Liver (tissue), 9 donors: ENCODE measurements around the gene LDLRAD4. TPM values are rescaled to one million over a fixed set of nuclear protein-coding genes. Genes with fewer than 3 reads are reported as not detected.
"Not testable (repeated sequence)": the region's sequence is repeated elsewhere in the genome, so short reads cannot be mapped to it uniquely, and the experiment has no call there.

Experiments used
- DNase-seq: peaks from one replicate; pipeline ENCODE4 v3.0.0-alpha.2; 2017; ENCODE audit warnings: low spot score
- H3K27ac ChIP-seq, 2 donors: one replicate each; pipeline ENCODE4 v1.7.0; 2013; ENCODE audit warnings: inconsistent platforms in 2 of 2, low read length in 2 of 2, control low read depth in 1 of 2, low read depth in 1 of 2, mild to moderate bottlenecking in 1 of 2
- H3K27me3 ChIP-seq, 4 donors: one replicate each; pipeline versions ENCODE4 v1.6.1 to v1.7.0; 2013; ENCODE audit warnings: low read length in 3 of 4, inconsistent platforms in 1 of 4, mild to moderate bottlenecking in 1 of 4, moderate library complexity in 1 of 4; ENCODE audit not compliant: control insufficient read depth in 4 of 4, insufficient read depth in 4 of 4
- H3K36me3 ChIP-seq, 4 donors: one replicate each; pipeline versions ENCODE4 v1.6.1 to v1.7.0; 2013; ENCODE audit warnings: low read length in 3 of 4, mild to moderate bottlenecking in 3 of 4, low read depth in 1 of 4, moderate library complexity in 1 of 4; ENCODE audit not compliant: control insufficient read depth in 4 of 4, insufficient read depth in 3 of 4
- H3K4me1 ChIP-seq, 4 donors: one replicate each; pipeline versions ENCODE4 v1.6.1 to v1.7.0; 2013; ENCODE audit warnings: low read length in 3 of 4, mild to moderate bottlenecking in 3 of 4, moderate library complexity in 1 of 4; ENCODE audit not compliant: control insufficient read depth in 4 of 4, insufficient read depth in 4 of 4
- H3K4me3 ChIP-seq, 3 donors: one replicate each; pipeline versions ENCODE4 v1.6.1 to v1.7.0; 2013; ENCODE audit warnings: low read length in 3 of 3, control low read depth in 1 of 3, low read depth in 1 of 3, mild to moderate bottlenecking in 1 of 3
- H3K9ac ChIP-seq, 2 donors: one replicate each; pipeline ENCODE4 v1.7.0; 2013; ENCODE audit warnings: low read length in 2 of 2, mild to moderate bottlenecking in 2 of 2, moderate library complexity in 2 of 2, control low read depth in 1 of 2, low read depth in 1 of 2
- H3K9me3 ChIP-seq, 4 donors: one replicate each; pipeline versions ENCODE4 v1.6.1 to v1.7.0; 2013; ENCODE audit warnings: low read length in 3 of 4; ENCODE audit not compliant: control insufficient read depth in 4 of 4
- CTCF ChIP-seq: fragments of 150-350 bp; IDR thresholded peaks from 2 replicates; pipeline ENCODE4 v1.5.1; 2017; ENCODE audit warnings: improper control_type of control experiment, low read depth, low read length; ENCODE audit not compliant: missing input control
- EGR1 ChIP-seq, 2 donors: IDR thresholded peaks; 2 replicates each; pipeline ENCODE4 v1.6.1; 2016 to 2018; ENCODE audit warnings: antibody characterized with exemption in 2 of 2, low read depth in 2 of 2
- FOXA1 ChIP-seq: IDR thresholded peaks from 2 replicates; pipeline ENCODE4 v1.6.1; 2016; ENCODE audit warnings: antibody characterized with exemption
- FOXA2 ChIP-seq: IDR thresholded peaks from 2 replicates; pipeline ENCODE4 v1.6.1; 2016; ENCODE audit warnings: antibody characterized with exemption
- GABPA ChIP-seq, 2 donors: IDR thresholded peaks in 1 of 2; conservative IDR thresholded peaks in 1 of 2; 2 replicates each; pipeline ENCODE4 v1.6.1; 2016; ENCODE audit warnings: antibody characterized with exemption in 2 of 2, mild to moderate bottlenecking in 1 of 2, moderate library complexity in 1 of 2
- HNF4A ChIP-seq, 2 donors: conservative IDR thresholded peaks; 2 replicates each; pipeline ENCODE4 v1.6.1; 2016; ENCODE audit warnings: antibody characterized with exemption in 2 of 2, mild to moderate bottlenecking in 2 of 2
- HNF4G ChIP-seq: IDR thresholded peaks from 2 replicates; pipeline ENCODE4 v1.6.1; 2016; ENCODE audit warnings: antibody characterized with exemption
- JUND ChIP-seq, 2 donors: IDR thresholded peaks; 2 replicates each; pipeline ENCODE4 v1.6.1; 2016; ENCODE audit warnings: antibody characterized with exemption in 2 of 2
- MAX ChIP-seq: IDR thresholded peaks from 2 replicates; pipeline ENCODE4 v1.6.1; 2016; ENCODE audit warnings: antibody characterized with exemption
- NR2F2 ChIP-seq: IDR thresholded peaks from 2 replicates; pipeline ENCODE4 v1.6.1; 2016; ENCODE audit warnings: antibody characterized with exemption
- RAD21 ChIP-seq, 2 donors: IDR thresholded peaks; 2 replicates each; pipeline ENCODE4 v1.6.1; 2016; ENCODE audit warnings: antibody characterized with exemption in 2 of 2, mild to moderate bottlenecking in 2 of 2
- RXRA ChIP-seq, 2 donors: IDR thresholded peaks; 2 replicates each; pipeline ENCODE4 v1.6.1; 2017 to 2018; ENCODE audit warnings: antibody characterized with exemption in 2 of 2, mild to moderate bottlenecking in 1 of 2
- SP1 ChIP-seq: IDR thresholded peaks from 2 replicates; pipeline ENCODE4 v1.6.1; 2018; ENCODE audit warnings: antibody characterized with exemption, mild to moderate bottlenecking
- TAF1 ChIP-seq: conservative IDR thresholded peaks from 2 replicates; pipeline ENCODE4 v1.6.1; 2016; ENCODE audit warnings: antibody characterized with exemption, mild to moderate bottlenecking
- YY1 ChIP-seq: IDR thresholded peaks from 2 replicates; pipeline ENCODE4 v1.6.1; 2016; ENCODE audit warnings: antibody characterized with exemption, mild to moderate bottlenecking
- ZBTB33 ChIP-seq: IDR thresholded peaks from 2 replicates; pipeline ENCODE4 v1.6.1; 2016; ENCODE audit warnings: antibody characterized with exemption
- WGBS: extraction: QIAGEN DNeasy Blood & Tissue Kit; methylation state at CpG from one replicate; pipeline ENCODE4 v1.1.7; 2013; 5-methylcytosine and 5-hydroxymethylcytosine counted together
- polyA plus RNA-seq, 2 donors: library from polyadenylated mRNA; stranded (reverse) in 1 of 2; unstranded in 1 of 2; fragments of 200-250 nt in 1 of 2; fragments of >200 nt in 1 of 2; fragmentation: Nextera tagmentation in 1 of 2; extraction: Ambion mirVana in 1 of 2; gene quantifications; one replicate each; pipeline versions ENCODE4 v1.2.1 to v1.2.3, GENCODE V29; 2013 to 2015
- total RNA-seq, 2 donors: library from RNA; depleted of rRNA; stranded (reverse); fragments of >200 nt; gene quantifications; one replicate each; pipeline ENCODE4 v1.2.3, GENCODE V29; 2014
- TF ChIP-seq, protein P1 (sequence below): IDR thresholded peaks from 2 replicates; pipeline ENCODE4 v1.6.1; 2016; ENCODE audit warnings: antibody characterized with exemption
- TF ChIP-seq, protein P2 (sequence below): IDR thresholded peaks from 2 replicates; pipeline ENCODE4 v1.6.1; 2016; ENCODE audit warnings: antibody characterized with exemption, mild to moderate bottlenecking
- donor health status: healthy.
- donor health status: healthy.
- donor health status: healthy.
- donor health status: healthy.
- donor health status: healthy.

LDLRAD4 gene
- total and polyA plus RNA-seq, 4 donors: 4.8 to 41.7 (median 12.7) TPM

DNA sequence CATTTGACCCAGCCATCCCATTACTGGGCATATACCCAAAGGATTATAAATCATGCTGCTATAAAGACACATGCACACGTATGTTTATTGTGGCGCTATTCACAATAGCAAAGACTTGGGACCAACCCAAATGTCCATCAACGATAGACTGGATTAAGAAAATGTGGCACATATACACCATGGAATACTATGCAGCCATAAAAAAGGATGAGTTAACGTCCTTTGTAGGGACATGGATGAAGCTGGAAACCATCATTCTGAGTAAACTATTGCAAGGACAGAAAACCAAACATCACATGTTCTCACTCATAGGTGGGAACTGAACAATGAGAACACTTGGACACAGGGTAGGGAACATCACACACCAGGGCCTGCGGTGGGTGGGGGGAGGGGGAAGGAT lies 476.8 kb downstream of the LDLRAD4 start:
- not testable (repeated sequence) for H3K27ac ChIP-seq, H3K36me3 ChIP-seq, H3K9ac ChIP-seq, H3K9me3 ChIP-seq, H3K4me3 ChIP-seq, DNase-seq, H3K27me3 ChIP-seq, H3K4me1 ChIP-seq
- 95% methylated on average over 5 of the region's 5 CpGs for WGBS

- peaks cover 0 to 1% (median 0%) of the 10 kb centered on the region in 4 donors for H3K36me3 ChIP-seq
- 93% methylated on average over 3 of the region's 3 CpGs for WGBS
- no peaks in the 10 kb centered on the region for H3K27me3 ChIP-seq
- H3K4me3 ChIP-seq: no peak overlapping the region
- no peak for DNase-seq
- H3K27ac ChIP-seq: no peak overlapping the region
- no peaks in the 10 kb centered on the region for H3K4me1 ChIP-seq
- TF ChIP-seq, protein P1, sequence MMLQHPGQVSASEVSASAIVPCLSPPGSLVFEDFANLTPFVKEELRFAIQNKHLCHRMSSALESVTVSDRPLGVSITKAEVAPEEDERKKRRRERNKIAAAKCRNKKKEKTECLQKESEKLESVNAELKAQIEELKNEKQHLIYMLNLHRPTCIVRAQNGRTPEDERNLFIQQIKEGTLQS: no peak
- TF ChIP-seq NR2F2 (no peak), FOXA1 (no peak), RAD21 (IDR thresholded peaks at IDR 0.05) (no peak), ZBTB33 (no peak), CTCF (no peak), YY1 (no peak), TAF1 (no peak), HNF4G (no peak), FOXA2 (no peak), MAX (no peak), HNF4A (conservative IDR thresholded peaks at IDR 0.05) (no peak), SP1 (no peak), EGR1 (IDR thresholded peaks at IDR 0.05; ENCODE audit: low read depth in 2 of 2) (no peak), GABPA (IDR thresholded peaks at IDR 0.05 in 1 of 2, conservative IDR thresholded peaks at IDR 0.05 in 1 of 2) (no peak), RXRA (IDR thresholded peaks at IDR 0.05) (no peak), JUND (IDR thresholded peaks at IDR 0.05) (no peak)
- TF ChIP-seq, protein P2, sequence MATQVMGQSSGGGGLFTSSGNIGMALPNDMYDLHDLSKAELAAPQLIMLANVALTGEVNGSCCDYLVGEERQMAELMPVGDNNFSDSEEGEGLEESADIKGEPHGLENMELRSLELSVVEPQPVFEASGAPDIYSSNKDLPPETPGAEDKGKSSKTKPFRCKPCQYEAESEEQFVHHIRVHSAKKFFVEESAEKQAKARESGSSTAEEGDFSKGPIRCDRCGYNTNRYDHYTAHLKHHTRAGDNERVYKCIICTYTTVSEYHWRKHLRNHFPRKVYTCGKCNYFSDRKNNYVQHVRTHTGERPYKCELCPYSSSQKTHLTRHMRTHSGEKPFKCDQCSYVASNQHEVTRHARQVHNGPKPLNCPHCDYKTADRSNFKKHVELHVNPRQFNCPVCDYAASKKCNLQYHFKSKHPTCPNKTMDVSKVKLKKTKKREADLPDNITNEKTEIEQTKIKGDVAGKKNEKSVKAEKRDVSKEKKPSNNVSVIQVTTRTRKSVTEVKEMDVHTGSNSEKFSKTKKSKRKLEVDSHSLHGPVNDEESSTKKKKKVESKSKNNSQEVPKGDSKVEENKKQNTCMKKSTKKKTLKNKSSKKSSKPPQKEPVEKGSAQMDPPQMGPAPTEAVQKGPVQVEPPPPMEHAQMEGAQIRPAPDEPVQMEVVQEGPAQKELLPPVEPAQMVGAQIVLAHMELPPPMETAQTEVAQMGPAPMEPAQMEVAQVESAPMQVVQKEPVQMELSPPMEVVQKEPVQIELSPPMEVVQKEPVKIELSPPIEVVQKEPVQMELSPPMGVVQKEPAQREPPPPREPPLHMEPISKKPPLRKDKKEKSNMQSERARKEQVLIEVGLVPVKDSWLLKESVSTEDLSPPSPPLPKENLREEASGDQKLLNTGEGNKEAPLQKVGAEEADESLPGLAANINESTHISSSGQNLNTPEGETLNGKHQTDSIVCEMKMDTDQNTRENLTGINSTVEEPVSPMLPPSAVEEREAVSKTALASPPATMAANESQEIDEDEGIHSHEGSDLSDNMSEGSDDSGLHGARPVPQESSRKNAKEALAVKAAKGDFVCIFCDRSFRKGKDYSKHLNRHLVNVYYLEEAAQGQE: no peak
- peaks cover 0 to 4% (median 0%) of the 10 kb centered on the region in 4 donors for H3K9me3 ChIP-seq
- no peak overlapping the region for H3K9ac ChIP-seq
Observed at GRCh38 chr18:13696961-13697360, 478.4 kb downstream of the LDLRAD4 start.
